HepG2 (cell line): ENCODE data around the gene DAD1. TPM values are rescaled to one million over a fixed set of nuclear protein-coding genes. Genes with fewer than 3 reads are reported as not detected.

ENCODE experiments used
- ATAC-seq: fragments of 200-7000 bp; cut with Tn5 transposase; 3 replicates; pipeline ENCODE4 v1.9.1; 2020; ENCODE audit warnings: mild to moderate bottlenecking, moderate library complexity
- BruUV-seq: library from RNA; stranded (reverse); fragments of 400-500 nt; replicated peaks from 2 replicates; lab custom pipeline; 2021; lab: Mats Ljungman, UMichigan
- CTCF ChIA-PET: fragments of 300-600 bp; formaldehyde crosslinking; extraction: SDS; loops from one replicate; lab custom pipeline; 2021; ENCODE audit warnings: low total read pairs, inconsistent platforms, low intra/inter-chr PET ratio; lab: Yijun Ruan, JAX
- POLR2A ChIA-PET: fragments of 350-600 bp; sonication (Branson Sonifier 250); formaldehyde crosslinking; loops from one replicate; lab custom pipeline; 2020; ENCODE audit warnings: antibody characterized with exemption, inconsistent platforms; lab: Yijun Ruan, JAX
- DNase-seq: peaks from one replicate; pipeline ENCODE4 v3.0.0-alpha.2; 2015; ENCODE audit warnings: low spot score
- FAIRE-seq: peaks from 3 replicates; lab custom pipeline; 2011; peaks lifted over from hg19 to GRCh38; lab: Jason Lieb, UNC
- H2AFZ ChIP-seq: one replicate; pipeline ENCODE4 v1.6.1; 2011; ENCODE audit warnings: low read length, inconsistent platforms
- H3K27ac ChIP-seq: fragments of 300-600 bp; 3 replicates; pipeline ENCODE4 v1.8.0; 2011; ENCODE audit warnings: mixed run types, mild to moderate bottlenecking, mixed read lengths, low read length, inconsistent platforms; ENCODE audit not compliant: insufficient read depth; ENCODE audit errors: extremely low read length
- H3K27me3 ChIP-seq, 2 experiments: fragments of 200-600 bp in 1 of 2; 2 replicates in 1 of 2; 3 replicates in 1 of 2; pipeline versions ENCODE4 v1.6.0 to v1.8.0; 2011; ENCODE audit warnings: low read length in 2 of 2, mild to moderate bottlenecking in 2 of 2, moderate library complexity in 2 of 2, inconsistent platforms in 1 of 2; ENCODE audit not compliant: insufficient read depth in 2 of 2, control insufficient read depth in 1 of 2
- H3K36me3 ChIP-seq, 2 experiments: fragments of 200-600 bp in 1 of 2; replicated peaks in 1 of 2; 2 replicates in 1 of 2; 3 replicates in 1 of 2; pipeline versions ENCODE4 v1.5.1 to v1.8.0; 2011; ENCODE audit warnings: low read length in 2 of 2, inconsistent platforms in 1 of 2; ENCODE audit not compliant: insufficient read depth in 2 of 2, control insufficient read depth in 1 of 2
- H3K4me1 ChIP-seq: 2 replicates; pipeline ENCODE4 v1.5.1; 2012; ENCODE audit warnings: low read length, inconsistent platforms; ENCODE audit not compliant: insufficient read depth
- H3K4me2 ChIP-seq: 2 replicates; pipeline ENCODE4 v1.6.0; 2011; ENCODE audit warnings: low read depth, low read length, inconsistent platforms
- H3K4me3 ChIP-seq, 3 experiments: fragments of 200-600 bp in 1 of 3; sonication (generic), shearing (Covaris generic) in 1 of 3; replicated peaks in 1 of 3; 2 replicates each; pipeline ENCODE4 v1.5.1; 2011 to 2016; ENCODE audit warnings: low read length in 3 of 3, inconsistent platforms in 2 of 3, low read depth in 2 of 3, mild to moderate bottlenecking in 2 of 3, control low read depth in 1 of 3, mixed read lengths in 1 of 3; ENCODE audit not compliant: insufficient read depth in 1 of 3
- H3K79me2 ChIP-seq: one replicate; pipeline ENCODE4 v1.6.1; 2011; ENCODE audit warnings: low read length, inconsistent platforms; ENCODE audit not compliant: insufficient read depth
- H3K9ac ChIP-seq: 2 replicates; pipeline ENCODE4 v1.6.0; 2011; ENCODE audit warnings: mild to moderate bottlenecking, low read depth, low read length, inconsistent platforms; ENCODE audit not compliant: insufficient read depth
- H3K9me3 ChIP-seq: 2 replicates; pipeline ENCODE4 v1.5.1; 2012; ENCODE audit warnings: mild to moderate bottlenecking, low read length
- H4K20me1 ChIP-seq: 2 replicates; pipeline ENCODE4 v1.6.0; 2011; ENCODE audit warnings: inconsistent platforms, mild to moderate bottlenecking, low read length, moderate library complexity; ENCODE audit not compliant: insufficient read depth
- CENPX ChIP-seq: sonication (generic); formaldehyde crosslinking; IDR thresholded peaks from 2 replicates; pipeline ENCODE4 v1.9.0; 2021; ENCODE audit warnings: mild to moderate bottlenecking, missing genetic modification reagents, moderate library complexity
- FLYWCH1 ChIP-seq: sonication (generic); formaldehyde crosslinking; IDR thresholded peaks from 2 replicates; pipeline ENCODE4 v1.8.1; 2023; ENCODE audit warnings: mild to moderate bottlenecking, missing genetic modification reagents
- MBD4 ChIP-seq: IDR thresholded peaks from 2 replicates; pipeline ENCODE4 v1.6.1; 2012; ENCODE audit warnings: low read length, inconsistent platforms, borderline replicate concordance
- PPARG ChIP-seq: conservative IDR thresholded peaks from 2 replicates; pipeline ENCODE4 v1.6.1; 2016; ENCODE audit warnings: missing biosample characterization, missing genetic modification reagents
- PRMT3 ChIP-seq: sonication (generic); formaldehyde crosslinking; IDR thresholded peaks from 2 replicates; pipeline ENCODE4 v1.8.1; 2022; ENCODE audit warnings: low read depth, mild to moderate bottlenecking, moderate library complexity, missing genetic modification reagents, borderline replicate concordance
- REL ChIP-seq: sonication (generic); formaldehyde crosslinking; conservative IDR thresholded peaks from 2 replicates; pipeline ENCODE4 v1.8.0; 2022; ENCODE audit warnings: mild to moderate bottlenecking, missing genetic modification reagents, moderate library complexity
- RORA ChIP-seq: sonication (generic); formaldehyde crosslinking; IDR thresholded peaks from 2 replicates; pipeline ENCODE4 v1.5.0; 2020; ENCODE audit warnings: mild to moderate bottlenecking, missing genetic modification reagents, moderate library complexity
- SIN3B ChIP-seq: fragments of 150-350 bp; IDR thresholded peaks from 2 replicates; pipeline ENCODE4 v1.6.1; 2014; ENCODE audit warnings: low read length
- SMARCC2 ChIP-seq: fragments of 450-650 bp; IDR thresholded peaks from 2 replicates; pipeline ENCODE4 v1.6.1; 2017; ENCODE audit warnings: antibody characterized with exemption, mild to moderate bottlenecking
- ZBTB42 ChIP-seq: sonication (generic); formaldehyde crosslinking; IDR thresholded peaks from 2 replicates; pipeline ENCODE4 v1.5.0; 2020; ENCODE audit warnings: mild to moderate bottlenecking, missing genetic modification reagents
- ZNF24 ChIP-seq: fragments of 450-650 bp; IDR thresholded peaks from 2 replicates; pipeline ENCODE4 v1.6.1; 2017; ENCODE audit warnings: antibody characterized with exemption, mild to moderate bottlenecking
- ZNF33A ChIP-seq: sonication (generic); formaldehyde crosslinking; IDR thresholded peaks from 2 replicates; pipeline ENCODE4 v1.5.1; 2020; ENCODE audit warnings: missing genetic modification reagents, mild to moderate bottlenecking, moderate library complexity, borderline replicate concordance
- ZNF501 ChIP-seq: sonication (generic); formaldehyde crosslinking; IDR thresholded peaks from 2 replicates; pipeline ENCODE4 v1.5.1; 2020; ENCODE audit warnings: mild to moderate bottlenecking, moderate library complexity, missing genetic modification reagents
- WGBS: methylation state at CpG from one replicate; pipeline ENCODE4 v1.1.6; 2017; ENCODE audit warnings: low lambda C conversion rate; 5-methylcytosine and 5-hydroxymethylcytosine counted together
- in situ Hi-C: cut with HindIII; loops from 2 replicates; pipeline ENCODE4 v1.10.0; 2017; ENCODE audit warnings: low pct_unique_long_range_greater_than_20kb; ENCODE audit not compliant: extremely low pct_ligation_motif_present
- intact Hi-C: fragments of 100-400 bp; cut with micrococcal nuclease; formaldehyde crosslinking; loops from one replicate; pipeline ENCODE4 v1.10.0; 2022; ENCODE audit not compliant: unreplicated experiment
- polyA plus RNA-seq, 8 experiments: library from polyadenylated mRNA; depleted of rRNA in 3 of 8; stranded (reverse) in 7 of 8; unstranded in 1 of 8; fragments of >200 nt; fragmentation: Illumina TruSeq in 4 of 8; extraction: Trizol in 4 of 8; gene quantifications; 2 replicates each; pipeline versions ENCODE4 v1.2.1 to v1.2.3, GENCODE V29; 2011 to 2016; ENCODE audit warnings: low read depth in 4 of 8, missing spikeins in 1 of 8, mixed read lengths in 1 of 8; ENCODE audit not compliant: insufficient read depth in 1 of 8
- total RNA-seq, 5 experiments: library from RNA; depleted of rRNA; stranded (reverse); fragments of >200 nt; fragmentation: Illumina TruSeq; extraction: Trizol; gene quantifications; 2 replicates each; pipeline ENCODE4 v1.2.3, GENCODE V29; 2016; ENCODE audit warnings: low read depth in 1 of 5
- TF ChIP-seq, protein P1 (sequence below): sonication (generic); formaldehyde crosslinking; IDR thresholded peaks from 2 replicates; pipeline ENCODE4 v1.5.1; 2020; ENCODE audit warnings: missing genetic modification reagents, mild to moderate bottlenecking, borderline replicate concordance
- TF ChIP-seq, protein P2 (sequence below): sonication (generic); formaldehyde crosslinking; IDR thresholded peaks from 2 replicates; pipeline ENCODE4 v1.4.0; 2020; ENCODE audit warnings: mild to moderate bottlenecking, missing genetic modification reagents
- TF ChIP-seq, protein P3 (sequence below): fragments of 450-650 bp; IDR thresholded peaks from 2 replicates; pipeline ENCODE4 v1.6.1; 2016

The DAD1 gene
- total and polyA plus RNA-seq, 2 of the 13 experiments (the other 11 are each of a cell fraction or from before 2014, with no cell fraction given): 558 to 626 TPM

DNA sequence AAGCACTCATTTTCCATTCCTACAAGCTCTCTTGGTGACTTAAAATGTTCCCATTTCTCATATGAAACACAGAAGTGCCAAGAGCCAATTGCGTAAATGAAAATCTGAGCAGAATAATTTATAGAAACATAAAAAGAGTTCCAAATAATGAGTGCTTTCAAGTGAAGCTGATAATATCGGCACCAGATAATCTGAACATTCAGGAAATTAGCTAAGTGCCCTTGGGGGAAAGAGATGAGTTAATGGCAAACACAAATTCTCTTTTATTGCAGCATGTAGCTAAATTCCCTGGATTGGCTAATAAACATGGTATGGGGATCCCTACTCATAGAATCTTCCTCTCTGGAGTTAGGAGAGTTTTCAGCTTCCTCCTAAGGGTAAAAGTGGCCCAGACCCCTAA lies 46.7 kb downstream of the DAD1 start:
- CTCF ChIA-PET: no interaction called here
- DNase-seq: no peak
- no peaks in the 10 kb centered on the region for H3K4me1 ChIP-seq
- in situ Hi-C loops: no loop called here
- no peak overlapping the region for H2AFZ ChIP-seq
- intact Hi-C loops: no loop called here
- FAIRE-seq: no peak
- BruUV-seq: no TSS peak
- H3K9me3 ChIP-seq: no peaks in the 10 kb centered on the region
- H3K4me3 ChIP-seq: no peak overlapping the region
- no peaks in the 10 kb centered on the region for H3K36me3 ChIP-seq
- H3K4me2 ChIP-seq: no peak overlapping the region
- no peak overlapping the region for H3K27ac ChIP-seq
- no peak for ATAC-seq
- POLR2A ChIA-PET: no interaction called here
- H3K79me2 ChIP-seq: no peaks in the 10 kb centered on the region
- H3K27me3 ChIP-seq: peaks cover 4 to 30% of the 10 kb centered on the region in 2 experiments; a peak in 4 of 5 replicates
- WGBS: 47% methylated on average over 2 of the region's 2 CpGs
- H4K20me1 ChIP-seq: no peaks in the 10 kb centered on the region
- H3K9ac ChIP-seq: no peak overlapping the region
- TF ChIP-seq PRMT3 (CRISPR knock-in tag) (no peak), ZNF24 (no peak), CENPX (no peak), RORA (CRISPR knock-in tag) (no peak), ZBTB42 (no peak), REL (CRISPR knock-in tag) (no peak), SIN3B (no peak), FLYWCH1 (no peak), MBD4 (no peak), ZNF501 (no peak), ZNF33A (CRISPR knock-in tag) (no peak), PPARG (CRISPR knock-in tag) (no peak), SMARCC2 (no peak)
- TF ChIP-seq, protein P1, sequence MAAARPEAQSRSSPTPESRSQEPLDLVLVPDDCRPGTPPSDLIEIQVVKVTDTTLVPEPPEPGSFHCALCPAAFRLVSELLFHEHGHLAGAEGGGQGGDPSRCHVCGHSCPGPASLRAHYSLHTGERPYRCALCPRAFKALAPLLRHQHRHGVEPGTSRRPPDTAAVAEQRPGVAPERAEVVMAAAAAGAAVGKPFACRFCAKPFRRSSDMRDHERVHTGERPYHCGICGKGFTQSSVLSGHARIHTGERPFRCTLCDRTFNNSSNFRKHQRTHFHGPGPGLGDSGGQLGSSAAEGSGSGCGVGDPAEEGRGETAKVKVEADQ (CRISPR knock-in tag): no peak
- TF ChIP-seq, protein P2, sequence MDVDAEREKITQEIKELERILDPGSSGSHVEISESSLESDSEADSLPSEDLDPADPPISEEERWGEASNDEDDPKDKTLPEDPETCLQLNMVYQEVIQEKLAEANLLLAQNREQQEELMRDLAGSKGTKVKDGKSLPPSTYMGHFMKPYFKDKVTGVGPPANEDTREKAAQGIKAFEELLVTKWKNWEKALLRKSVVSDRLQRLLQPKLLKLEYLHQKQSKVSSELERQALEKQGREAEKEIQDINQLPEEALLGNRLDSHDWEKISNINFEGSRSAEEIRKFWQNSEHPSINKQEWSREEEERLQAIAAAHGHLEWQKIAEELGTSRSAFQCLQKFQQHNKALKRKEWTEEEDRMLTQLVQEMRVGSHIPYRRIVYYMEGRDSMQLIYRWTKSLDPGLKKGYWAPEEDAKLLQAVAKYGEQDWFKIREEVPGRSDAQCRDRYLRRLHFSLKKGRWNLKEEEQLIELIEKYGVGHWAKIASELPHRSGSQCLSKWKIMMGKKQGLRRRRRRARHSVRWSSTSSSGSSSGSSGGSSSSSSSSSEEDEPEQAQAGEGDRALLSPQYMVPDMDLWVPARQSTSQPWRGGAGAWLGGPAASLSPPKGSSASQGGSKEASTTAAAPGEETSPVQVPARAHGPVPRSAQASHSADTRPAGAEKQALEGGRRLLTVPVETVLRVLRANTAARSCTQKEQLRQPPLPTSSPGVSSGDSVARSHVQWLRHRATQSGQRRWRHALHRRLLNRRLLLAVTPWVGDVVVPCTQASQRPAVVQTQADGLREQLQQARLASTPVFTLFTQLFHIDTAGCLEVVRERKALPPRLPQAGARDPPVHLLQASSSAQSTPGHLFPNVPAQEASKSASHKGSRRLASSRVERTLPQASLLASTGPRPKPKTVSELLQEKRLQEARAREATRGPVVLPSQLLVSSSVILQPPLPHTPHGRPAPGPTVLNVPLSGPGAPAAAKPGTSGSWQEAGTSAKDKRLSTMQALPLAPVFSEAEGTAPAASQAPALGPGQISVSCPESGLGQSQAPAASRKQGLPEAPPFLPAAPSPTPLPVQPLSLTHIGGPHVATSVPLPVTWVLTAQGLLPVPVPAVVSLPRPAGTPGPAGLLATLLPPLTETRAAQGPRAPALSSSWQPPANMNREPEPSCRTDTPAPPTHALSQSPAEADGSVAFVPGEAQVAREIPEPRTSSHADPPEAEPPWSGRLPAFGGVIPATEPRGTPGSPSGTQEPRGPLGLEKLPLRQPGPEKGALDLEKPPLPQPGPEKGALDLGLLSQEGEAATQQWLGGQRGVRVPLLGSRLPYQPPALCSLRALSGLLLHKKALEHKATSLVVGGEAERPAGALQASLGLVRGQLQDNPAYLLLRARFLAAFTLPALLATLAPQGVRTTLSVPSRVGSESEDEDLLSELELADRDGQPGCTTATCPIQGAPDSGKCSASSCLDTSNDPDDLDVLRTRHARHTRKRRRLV: no peak
- TF ChIP-seq, protein P3, sequence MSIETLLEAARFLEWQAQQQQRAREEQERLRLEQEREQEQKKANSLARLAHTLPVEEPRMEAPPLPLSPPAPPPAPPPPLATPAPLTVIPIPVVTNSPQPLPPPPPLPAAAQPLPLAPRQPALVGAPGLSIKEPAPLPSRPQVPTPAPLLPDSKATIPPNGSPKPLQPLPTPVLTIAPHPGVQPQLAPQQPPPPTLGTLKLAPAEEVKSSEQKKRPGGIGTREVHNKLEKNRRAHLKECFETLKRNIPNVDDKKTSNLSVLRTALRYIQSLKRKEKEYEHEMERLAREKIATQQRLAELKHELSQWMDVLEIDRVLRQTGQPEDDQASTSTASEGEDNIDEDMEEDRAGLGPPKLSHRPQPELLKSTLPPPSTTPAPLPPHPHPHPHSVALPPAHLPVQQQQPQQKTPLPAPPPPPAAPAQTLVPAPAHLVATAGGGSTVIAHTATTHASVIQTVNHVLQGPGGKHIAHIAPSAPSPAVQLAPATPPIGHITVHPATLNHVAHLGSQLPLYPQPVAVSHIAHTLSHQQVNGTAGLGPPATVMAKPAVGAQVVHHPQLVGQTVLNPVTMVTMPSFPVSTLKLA: no peak
